Lower leg skin (tissue), 3 donors: ENCODE measurements around the gene TMEM163.

ENCODE experiments used
- CTCF ChIP-seq, 3 donors: fragments of 450-650 bp; IDR thresholded peaks; one replicate each; pipeline ENCODE4 v1.5.1; 2016; ENCODE audit warnings: antibody characterized with exemption in 3 of 3, mild to moderate bottlenecking in 3 of 3, moderate library complexity in 2 of 3
- POLR2A ChIP-seq, 2 donors: fragments of 450-650 bp; IDR thresholded peaks; one replicate each; pipeline ENCODE4 v1.6.1; 2016 to 2017; ENCODE audit warnings: antibody characterized with exemption in 2 of 2, mild to moderate bottlenecking in 1 of 2, moderate library complexity in 1 of 2

- TF ChIP-seq CTCF (IDR thresholded peaks at IDR 0.05) (no peak), POLR2A (IDR thresholded peaks at IDR 0.05) (no peak)
Observed at GRCh38 chr2:134582547-134582899, 136.3 kb downstream of the TMEM163 start.
